Kidney (tissue), 14 donors: Measurements from ENCODE around the gene ACTG1. TPM values are rescaled to one million over a fixed set of nuclear protein-coding genes. Genes with fewer than 3 reads are reported as not detected.

Experiments
- DNase-seq, 5 donors: peaks; one replicate each; pipeline ENCODE4 v3.0.0-alpha.2; 2013 to 2020
- FAIRE-seq: peaks from 2 replicates; lab custom pipeline; 2012; peaks lifted over from hg19 to GRCh38; lab: Jason Lieb, UNC
- H3K27ac ChIP-seq, 2 donors: one replicate each; pipeline ENCODE4 v1.7.0; 2013; ENCODE audit warnings: low read depth in 2 of 2, low read length in 2 of 2, inconsistent platforms in 1 of 2
- H3K27me3 ChIP-seq: one replicate; pipeline ENCODE4 v1.7.1; 2013; ENCODE audit warnings: low read length, inconsistent platforms; ENCODE audit not compliant: control insufficient read depth, insufficient read depth
- H3K36me3 ChIP-seq, 3 donors: one replicate each; pipeline versions ENCODE4 v1.7.0 to v1.7.1; 2013; ENCODE audit warnings: low read length in 3 of 3, control low read depth in 1 of 3, inconsistent platforms in 1 of 3; ENCODE audit not compliant: insufficient read depth in 3 of 3, control insufficient read depth in 2 of 3
- H3K4me1 ChIP-seq, 3 donors: one replicate each; pipeline versions ENCODE4 v1.7.0 to v1.7.1; 2013; ENCODE audit warnings: low read length in 3 of 3, inconsistent platforms in 1 of 3, low read depth in 1 of 3; ENCODE audit not compliant: control insufficient read depth in 2 of 3, insufficient read depth in 2 of 3
- H3K4me3 ChIP-seq, 3 donors: one replicate each; pipeline versions ENCODE4 v1.7.0 to v1.8.1; 2013; ENCODE audit warnings: low read length in 3 of 3, control low read depth in 1 of 3, inconsistent platforms in 1 of 3
- H3K9ac ChIP-seq, 3 donors: one replicate each; pipeline versions ENCODE4 v1.7.0 to v1.7.1; 2013; ENCODE audit warnings: low read length in 3 of 3, control low read depth in 1 of 3, inconsistent platforms in 1 of 3
- H3K9me3 ChIP-seq, 3 donors: one replicate each; pipeline versions ENCODE4 v1.7.0 to v1.7.1; 2013; ENCODE audit warnings: low read length in 3 of 3, control low read depth in 1 of 3, inconsistent platforms in 1 of 3; ENCODE audit not compliant: control insufficient read depth in 2 of 3, insufficient read depth in 1 of 3
- CTCF ChIP-seq: IDR thresholded peaks from 3 replicates; pipeline ENCODE4 v1.5.1; 2012; ENCODE audit warnings: mild to moderate bottlenecking, moderate library complexity, borderline replicate concordance; ENCODE audit not compliant: insufficient read depth; ENCODE audit errors: extremely low read depth
- intact Hi-C: fragments of 100-400 bp; cut with DNase I; formaldehyde crosslinking; loops from one replicate; pipeline ENCODE4 v1.11.1; 2022
- polyA plus RNA-seq: library from polyadenylated mRNA; stranded (reverse); fragments of 350-450 nt; fragmentation: Illumina TruSeq; extraction: RNeasy Lipid Tissue Mini Kit (QIAGEN cat#74804); gene quantifications from one replicate; pipeline ENCODE4 v1.2.3, GENCODE V29; 2014; ENCODE audit warnings: low read depth, low replicate concordance; ENCODE audit not compliant: insufficient read depth
- total RNA-seq: library from RNA; stranded (reverse); fragmentation: NEBNext Ultra II Directional; extraction: Animal tissue kit (Norgen Biotek cat#: 25700); gene quantifications from one replicate; pipeline ENCODE4 v1.2.1, GENCODE V29; 2021
- donor health status: control.
- donor health status: control.
- donor health status: control.
- donor health status: control.
- donor health status: control.
- donor health status: DM: yes; HTN: yes; CAD: no.
- donor health status: Normal renal cell carcinoma (clear cell type).

The ACTG1 gene
- total and polyA plus RNA-seq, 2 donors from 2014 or later = 1,350 to 2,632 TPM

GRCh38 chr17:81482673-81483072 is 29.9 kb downstream of the ACTG1 start:
- H3K27me3 ChIP-seq = no peaks in the 10 kb centered on the region
- H3K36me3 ChIP-seq = no peaks in the 10 kb centered on the region
- DNase-seq (no peak), FAIRE-seq (no peak)
- H3K27ac ChIP-seq = no peak overlapping the region
- H3K4me3 ChIP-seq = no peak overlapping the region
- H3K9ac ChIP-seq = no peak overlapping the region
- peaks cover 0 to 18% (median 4%) of the 10 kb centered on the region in 3 donors for H3K4me1 ChIP-seq
- TF ChIP-seq CTCF = no peak
- no peaks in the 10 kb centered on the region for H3K9me3 ChIP-seq
- intact Hi-C loops = loop anchor here (10.0 kb wide), 1 partner anchor 228 kb away; no protein-coding TSS in a partner anchor

DNA sequence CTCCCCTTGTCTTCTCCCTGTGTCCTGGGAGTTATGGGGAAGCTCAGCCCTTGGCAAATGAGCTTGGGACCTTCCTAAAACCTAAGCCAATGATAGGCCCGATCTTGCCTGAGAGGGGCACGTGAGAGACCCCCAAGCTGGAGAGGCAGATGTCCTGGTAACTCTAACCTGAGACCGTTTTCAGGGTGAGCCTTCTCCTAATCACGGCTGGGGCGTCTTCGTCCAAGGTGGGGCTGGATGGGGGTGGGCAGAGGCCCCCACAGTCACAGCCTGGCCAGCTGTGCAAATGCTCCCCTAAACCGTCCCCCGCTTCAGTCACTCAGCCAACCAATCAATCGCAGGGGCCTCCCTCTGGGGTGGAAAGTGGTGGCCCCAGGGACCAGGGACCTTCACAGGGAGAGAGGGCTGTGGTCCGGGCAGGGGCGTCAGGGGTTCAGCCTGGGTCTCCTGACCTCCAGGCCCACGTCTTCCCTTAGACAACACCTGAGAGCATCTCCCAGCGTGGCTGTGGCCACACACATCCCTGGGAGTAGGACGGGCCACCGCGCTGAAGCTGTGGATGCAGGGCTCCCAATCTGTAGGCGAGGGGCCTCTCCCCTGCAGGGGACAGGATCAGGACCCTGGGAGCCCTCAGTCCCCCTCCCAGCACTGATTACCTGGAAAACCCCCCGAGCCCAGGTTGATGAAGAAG is 30.6 kb downstream of the ACTG1 start:
- no peaks in the 10 kb centered on the region for H3K9me3 ChIP-seq
- intact Hi-C loops = loop anchor here (10.0 kb wide), 1 partner anchor 227 kb away; no protein-coding TSS in a partner anchor
- H3K4me3 ChIP-seq = peak overlapping the region; percentile 39 to 58 (median 55)
- TF ChIP-seq CTCF = no peak
- no peaks in the 10 kb centered on the region for H3K36me3 ChIP-seq
- H3K27me3 ChIP-seq = no peaks in the 10 kb centered on the region
- H3K9ac ChIP-seq = peak overlapping the region in 2 of 3 donors; percentile 16 to 69
- peaks cover 0 to 18% (median 4%) of the 10 kb centered on the region in 3 donors for H3K4me1 ChIP-seq
- H3K27ac ChIP-seq = no peak overlapping the region
- FAIRE-seq (no peak), DNase-seq (peak in 1 of 5 donors; percentile 75)

DNA sequence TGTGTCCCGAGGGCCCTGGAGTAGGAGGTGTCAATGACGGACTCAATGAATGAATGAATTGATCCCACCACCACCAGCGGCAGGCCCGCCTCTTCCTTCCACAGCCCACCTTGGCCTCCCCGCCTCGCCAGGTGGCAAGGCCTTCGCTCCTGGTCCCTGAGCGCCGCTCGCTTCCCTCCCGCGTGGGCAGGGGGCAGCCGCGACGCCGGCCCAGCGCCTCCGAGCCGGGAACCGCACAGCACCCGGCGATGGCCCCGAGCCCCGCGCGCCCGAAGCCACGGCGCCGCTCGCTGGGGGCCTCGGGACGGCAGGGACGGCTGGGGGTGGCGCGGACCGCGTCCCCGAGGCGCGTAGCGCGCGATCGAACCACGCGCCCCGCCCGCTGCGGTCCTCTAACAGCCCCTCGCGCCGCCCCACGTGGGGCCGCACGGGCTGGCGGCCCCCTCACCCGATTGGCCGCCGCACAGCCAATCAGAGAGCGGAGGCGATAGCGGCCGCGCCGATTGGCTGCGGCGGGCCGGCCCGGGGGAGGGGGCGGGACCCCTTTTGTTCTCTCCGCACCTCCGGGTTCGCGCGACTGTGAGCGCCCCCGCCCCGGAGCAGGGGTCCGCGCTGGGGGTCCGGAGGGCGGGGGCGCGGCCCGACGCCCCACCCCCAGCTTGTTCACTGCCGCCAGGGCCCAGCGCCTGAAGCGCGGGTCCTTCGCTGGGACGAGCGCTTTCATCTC is 31.4 kb downstream of the ACTG1 start:
- Histone ChIP-seq H3K27ac (no peak overlapping the region), H3K4me1 (peaks cover 0 to 18% (median 4%) of the 10 kb centered on the region in 3 donors), H3K9ac (peak overlapping the region in 2 of 3 donors; percentile 16 to 69), H3K27me3 (no peaks in the 10 kb centered on the region), H3K9me3 (no peaks in the 10 kb centered on the region), H3K36me3 (no peaks in the 10 kb centered on the region), H3K4me3 (peak overlapping the region; percentile 39 to 58 (median 55))
- intact Hi-C loops = loop anchor here (10.0 kb wide), 1 partner anchor 226 kb away; no protein-coding TSS in a partner anchor
- FAIRE-seq = no peak
- TF ChIP-seq CTCF = no peak
- DNase-seq = peak; percentile 82 to 95 (median 91)
